GM23248 (cell line): Measurements from ENCODE around the gene DDX17. TPM values are rescaled to one million over a fixed set of nuclear protein-coding genes. Genes with fewer than 3 reads are reported as not detected.

Source experiments
- DNase-seq: peaks from one replicate; pipeline ENCODE4 v3.0.0-alpha.2; 2015
- H2AFZ ChIP-seq: fragments of 200-600 bp; sonication (generic); 2 replicates; pipeline ENCODE4 v1.6.1; 2016; ENCODE audit warnings: antibody characterized with exemption
- H3F3A ChIP-seq: fragments of 200-600 bp; sonication (generic); 2 replicates; pipeline ENCODE4 v1.6.1; 2016; ENCODE audit warnings: mild to moderate bottlenecking, antibody characterized with exemption, mixed run types; ENCODE audit not compliant: insufficient read depth
- H3K27ac ChIP-seq: fragments of 200-600 bp; sonication (generic); 2 replicates; pipeline ENCODE4 v1.5.1; 2016; ENCODE audit warnings: mild to moderate bottlenecking
- H3K27me3 ChIP-seq: fragments of 200-600 bp; sonication (generic); replicated peaks from 2 replicates; pipeline ENCODE4 v1.6.1; 2016; ENCODE audit warnings: mild to moderate bottlenecking; ENCODE audit not compliant: insufficient read depth
- H3K36me3 ChIP-seq: fragments of 200-600 bp; sonication (generic); 2 replicates; pipeline ENCODE4 v1.6.1; 2016; ENCODE audit warnings: low read depth, mild to moderate bottlenecking
- H3K4me1 ChIP-seq: fragments of 200-600 bp; sonication (generic); 2 replicates; pipeline ENCODE4 v1.6.1; 2016; ENCODE audit warnings: mild to moderate bottlenecking; ENCODE audit not compliant: insufficient read depth
- H3K4me2 ChIP-seq: fragments of 200-600 bp; sonication (generic); one replicate; pipeline ENCODE4 v1.6.1; 2016; ENCODE audit warnings: mild to moderate bottlenecking; ENCODE audit not compliant: unreplicated experiment
- H3K4me3 ChIP-seq: fragments of 200-600 bp; sonication (generic); 2 replicates; pipeline ENCODE4 v1.5.1; 2016; ENCODE audit warnings: mild to moderate bottlenecking
- H3K79me2 ChIP-seq: fragments of 200-600 bp; sonication (generic); 2 replicates; pipeline ENCODE4 v1.6.1; 2016; ENCODE audit warnings: mild to moderate bottlenecking; ENCODE audit not compliant: insufficient read depth
- H3K9ac ChIP-seq: fragments of 200-600 bp; sonication (generic); 2 replicates; pipeline ENCODE4 v1.6.1; 2016; ENCODE audit warnings: mild to moderate bottlenecking
- H3K9me2 ChIP-seq: fragments of 200-600 bp; sonication (generic); 2 replicates; pipeline ENCODE4 v1.6.1; 2016; ENCODE audit warnings: mixed run types, mild to moderate bottlenecking, moderate library complexity; ENCODE audit not compliant: insufficient read depth
- H3K9me3 ChIP-seq: fragments of 200-600 bp; sonication (generic); one replicate; pipeline ENCODE4 v1.6.1; 2017; ENCODE audit warnings: low read depth
- H4K20me1 ChIP-seq: fragments of 200-600 bp; sonication (generic); 2 replicates; pipeline ENCODE4 v1.6.0; 2016; ENCODE audit not compliant: insufficient read depth
- EZH2 ChIP-seq: fragments of 200-600 bp; sonication (generic); IDR thresholded peaks from 2 replicates; pipeline ENCODE4 v1.6.1; 2018; ENCODE audit warnings: antibody characterized with exemption, mild to moderate bottlenecking; ENCODE audit not compliant: insufficient read depth, poor library complexity, severe bottlenecking
- EZH2phosphoT487 ChIP-seq: fragments of 200-600 bp; sonication (generic); IDR thresholded peaks from 2 replicates; pipeline ENCODE4 v1.6.1; 2018; ENCODE audit warnings: antibody characterized with exemption, moderate library complexity, mild to moderate bottlenecking, low read depth; ENCODE audit not compliant: insufficient read depth
- WGBS, 2 experiments: methylation state at CpG; one replicate each; pipeline ENCODE4 v1.1.6; 2015 to 2017; ENCODE audit warnings: low lambda C conversion rate in 2 of 2, low coverage in 1 of 2; ENCODE audit errors: missing lambda C conversion rate in 2 of 2; 5-methylcytosine and 5-hydroxymethylcytosine counted together
- in situ Hi-C: fragments of 300-500 bp; cut with MboI; formaldehyde crosslinking; loops from 2 replicates; pipeline ENCODE4 v1.15.0; 2020
- polyA plus RNA-seq: library from polyadenylated mRNA; unstranded; fragments of >200 nt; fragmentation: Nextera tagmentation; extraction: Ambion mirVana; gene quantifications from 2 replicates; pipeline ENCODE4 v1.2.1, GENCODE V29; 2016
- total RNA-seq: library from RNA; depleted of rRNA; stranded (reverse); fragments of >200 nt; shearing (Covaris generic); gene quantifications from 2 replicates; pipeline ENCODE4 v1.2.3, GENCODE V29; 2014

DDX17 gene
- total and polyA plus RNA-seq, 2 experiments from 2014 or later, result 30.1 to 312 TPM

GRCh38 chr22:38497869-38498268 is 8.2 kb downstream of the DDX17 start:
- H3K27me3 ChIP-seq, result no peaks in the 10 kb centered on the region
- H2AFZ ChIP-seq, result no peak overlapping the region
- in situ Hi-C loops, result no loop called here
- H3K9me3 ChIP-seq, result no peaks in the 10 kb centered on the region
- H3K9me2 ChIP-seq, result no peaks in the 10 kb centered on the region
- H4K20me1 ChIP-seq, result peaks cover 20% of the 10 kb centered on the region
- H3F3A ChIP-seq, result peaks cover 87% of the 10 kb centered on the region
- H3K79me2 ChIP-seq, result peaks cover 100% of the 10 kb centered on the region
- DNase-seq, result no peak
- H3K4me3 ChIP-seq, result no peak overlapping the region
- no peak overlapping the region for H3K9ac ChIP-seq
- peaks cover 35% of the 10 kb centered on the region for H3K4me1 ChIP-seq
- H3K4me2 ChIP-seq, result no peak overlapping the region
- 94 to 95% methylated on average over 3 of the region's 3 CpGs for WGBS, 2 experiments
- peaks cover 83% of the 10 kb centered on the region for H3K36me3 ChIP-seq
- TF ChIP-seq EZH2phosphoT487 (no peak), EZH2 (no peak)
- no peak overlapping the region for H3K27ac ChIP-seq

GRCh38 chr22:38494939-38495338 is 11.2 kb downstream of the DDX17 start:
- 90% methylated on average over 12 of the region's 12 CpGs for WGBS, 2 experiments
- DNase-seq, result no peak
- H3K27ac ChIP-seq, result peak overlapping the region; percentile 35; the same call in 1 of the 2 replicates

GRCh38 chr22:38494498-38494897 is 11.6 kb downstream of the DDX17 start:
- peaks cover 92% of the 10 kb centered on the region for H3F3A ChIP-seq
- H3K36me3 ChIP-seq, result peaks cover 92% of the 10 kb centered on the region
- in situ Hi-C loops, result no loop called here
- H4K20me1 ChIP-seq, result peaks cover 5% of the 10 kb centered on the region; the same call in 1 of the 2 replicates
- no peaks in the 10 kb centered on the region for H3K9me2 ChIP-seq
- no peak for TF ChIP-seq EZH2
- TF ChIP-seq EZH2phosphoT487, result no peak
- no peak overlapping the region for H3K4me2 ChIP-seq
- H3K9ac ChIP-seq, result no peak overlapping the region
- H3K27ac ChIP-seq, result peak overlapping the region; percentile 35
- WGBS, 2 experiments, result 45 to 51% methylated on average over 2 of the region's 2 CpGs
- no peak overlapping the region for H2AFZ ChIP-seq
- H3K79me2 ChIP-seq, result peaks cover 100% of the 10 kb centered on the region
- H3K27me3 ChIP-seq, result no peaks in the 10 kb centered on the region
- peaks cover 39% of the 10 kb centered on the region for H3K4me1 ChIP-seq
- no peaks in the 10 kb centered on the region for H3K9me3 ChIP-seq
- H3K4me3 ChIP-seq, result no peak overlapping the region
- no peak for DNase-seq

More at GRCh38 chr22:38494939-38495338, 11.2 kb downstream of the DDX17 start:
- TF ChIP-seq EZH2phosphoT487 (no peak), EZH2 (no peak)
- no peaks in the 10 kb centered on the region for H3K27me3 ChIP-seq
- H3K4me2 ChIP-seq, result no peak overlapping the region
- no peak overlapping the region for H2AFZ ChIP-seq
- H3K79me2 ChIP-seq, result peaks cover 100% of the 10 kb centered on the region
- no peaks in the 10 kb centered on the region for H3K9me2 ChIP-seq
- H3K4me1 ChIP-seq, result peaks cover 39% of the 10 kb centered on the region
- no peak overlapping the region for H3K9ac ChIP-seq
- H3K4me3 ChIP-seq, result no peak overlapping the region
- peaks cover 92% of the 10 kb centered on the region for H3F3A ChIP-seq
- H4K20me1 ChIP-seq, result peaks cover 5% of the 10 kb centered on the region; the same call in 1 of the 2 replicates
- no peaks in the 10 kb centered on the region for H3K9me3 ChIP-seq
- in situ Hi-C loops, result no loop called here
- H3K36me3 ChIP-seq, result peaks cover 92% of the 10 kb centered on the region

GRCh38 chr22:38491707-38492348 is 14.3 kb downstream of the DDX17 start:
- Histone ChIP-seq H3K4me2 (no peak overlapping the region), H3K79me2 (peaks cover 100% of the 10 kb centered on the region), H4K20me1 (peaks cover 5% of the 10 kb centered on the region; the same call in 1 of the 2 replicates), H3K27ac (peak overlapping the region; percentile 35; the same call in 1 of the 2 replicates), H3K9me2 (no peaks in the 10 kb centered on the region), H2AFZ (no peak overlapping the region), H3F3A (peaks cover 95% of the 10 kb centered on the region), H3K36me3 (peaks cover 96% of the 10 kb centered on the region), H3K9me3 (no peaks in the 10 kb centered on the region), H3K9ac (no peak overlapping the region), H3K4me1 (peaks cover 39% of the 10 kb centered on the region), H3K27me3 (no peaks in the 10 kb centered on the region), H3K4me3 (no peak overlapping the region)
- no peak for DNase-seq
- in situ Hi-C loops, result no loop called here
- WGBS, 2 experiments, result 41 to 53% methylated on average over 4 to 5 of the region's 5 CpGs
- TF ChIP-seq EZH2, result no peak
- no peak for TF ChIP-seq EZH2phosphoT487
